PFSK-1 (cell line): ENCODE measurements around the gene IER5.

ENCODE experiments used
- POLR2AphosphoS5 ChIP-seq: IDR thresholded peaks from 2 replicates; pipeline ENCODE4 v1.6.1; 2012; ENCODE audit warnings: low read depth, mild to moderate bottlenecking, control low read depth, low read length, moderate library complexity
- SIN3A ChIP-seq: IDR thresholded peaks from 2 replicates; pipeline ENCODE4 v1.6.1; 2012; ENCODE audit warnings: mild to moderate bottlenecking, low read length, moderate library complexity, borderline replicate concordance; ENCODE audit not compliant: insufficient read depth
- TAF1 ChIP-seq: IDR thresholded peaks from 2 replicates; pipeline ENCODE4 v1.6.1; 2012; ENCODE audit warnings: low read length, control low read depth, borderline replicate concordance; ENCODE audit not compliant: insufficient read depth
- TF ChIP-seq, protein P1 (sequence below), 2 experiments: IDR thresholded peaks; 2 replicates each; pipeline versions ENCODE4 v1.6.1 to v1.8.0; 2011 to 2012; ENCODE audit warnings: low read depth in 2 of 2, low read length in 2 of 2, control low read depth in 1 of 2, inconsistent platforms in 1 of 2, mild to moderate bottlenecking in 1 of 2, moderate library complexity in 1 of 2; ENCODE audit not compliant: insufficient read depth in 1 of 2

DNA sequence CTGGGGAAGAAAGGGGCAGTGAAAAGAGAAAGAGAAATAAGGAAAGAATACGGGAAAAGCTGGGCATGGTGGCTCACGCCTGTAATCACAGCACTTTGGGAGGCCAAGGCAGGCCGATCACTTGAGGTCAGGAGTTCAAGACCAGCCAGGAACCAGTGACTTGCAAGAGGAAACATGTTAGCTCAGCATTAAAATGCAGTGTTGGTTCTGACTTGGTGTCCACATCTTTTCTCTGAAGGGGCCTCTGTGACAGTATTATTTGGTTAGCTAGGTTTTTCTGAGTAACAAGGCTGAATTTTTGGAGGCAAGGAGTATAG is 26.8 kb downstream of the IER5 start:
- TF ChIP-seq POLR2AphosphoS5 (no peak), TAF1 (no peak), SIN3A (no peak)
- TF ChIP-seq, protein P1, sequence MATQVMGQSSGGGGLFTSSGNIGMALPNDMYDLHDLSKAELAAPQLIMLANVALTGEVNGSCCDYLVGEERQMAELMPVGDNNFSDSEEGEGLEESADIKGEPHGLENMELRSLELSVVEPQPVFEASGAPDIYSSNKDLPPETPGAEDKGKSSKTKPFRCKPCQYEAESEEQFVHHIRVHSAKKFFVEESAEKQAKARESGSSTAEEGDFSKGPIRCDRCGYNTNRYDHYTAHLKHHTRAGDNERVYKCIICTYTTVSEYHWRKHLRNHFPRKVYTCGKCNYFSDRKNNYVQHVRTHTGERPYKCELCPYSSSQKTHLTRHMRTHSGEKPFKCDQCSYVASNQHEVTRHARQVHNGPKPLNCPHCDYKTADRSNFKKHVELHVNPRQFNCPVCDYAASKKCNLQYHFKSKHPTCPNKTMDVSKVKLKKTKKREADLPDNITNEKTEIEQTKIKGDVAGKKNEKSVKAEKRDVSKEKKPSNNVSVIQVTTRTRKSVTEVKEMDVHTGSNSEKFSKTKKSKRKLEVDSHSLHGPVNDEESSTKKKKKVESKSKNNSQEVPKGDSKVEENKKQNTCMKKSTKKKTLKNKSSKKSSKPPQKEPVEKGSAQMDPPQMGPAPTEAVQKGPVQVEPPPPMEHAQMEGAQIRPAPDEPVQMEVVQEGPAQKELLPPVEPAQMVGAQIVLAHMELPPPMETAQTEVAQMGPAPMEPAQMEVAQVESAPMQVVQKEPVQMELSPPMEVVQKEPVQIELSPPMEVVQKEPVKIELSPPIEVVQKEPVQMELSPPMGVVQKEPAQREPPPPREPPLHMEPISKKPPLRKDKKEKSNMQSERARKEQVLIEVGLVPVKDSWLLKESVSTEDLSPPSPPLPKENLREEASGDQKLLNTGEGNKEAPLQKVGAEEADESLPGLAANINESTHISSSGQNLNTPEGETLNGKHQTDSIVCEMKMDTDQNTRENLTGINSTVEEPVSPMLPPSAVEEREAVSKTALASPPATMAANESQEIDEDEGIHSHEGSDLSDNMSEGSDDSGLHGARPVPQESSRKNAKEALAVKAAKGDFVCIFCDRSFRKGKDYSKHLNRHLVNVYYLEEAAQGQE (IDR thresholded peaks at IDR 0.05; ENCODE audit: insufficient read depth in 1 of 2, low read depth in 2 of 2, low read length in 2 of 2) = no peak
